Nephron progenitor cell (in vitro differentiated cells): Measurements from ENCODE around the gene YIPF5.

Experiments
- DNase-seq: peaks from one replicate; pipeline ENCODE4 v3.0.0; 2021
- H3K27ac Mint-ChIP-seq: 2 replicates; pipeline ENCODE4 v1.8.0; 2021; ENCODE audit warnings: mild to moderate bottlenecking, moderate library complexity, mixed read lengths
- H3K27me3 Mint-ChIP-seq: 2 replicates; pipeline ENCODE4 v1.8.0; 2021; ENCODE audit warnings: mild to moderate bottlenecking, low read depth, mixed read lengths; ENCODE audit not compliant: poor library complexity
- H3K36me3 Mint-ChIP-seq: 2 replicates; pipeline ENCODE4 v1.8.0; 2021; ENCODE audit warnings: low read depth, mixed read lengths
- H3K4me1 Mint-ChIP-seq: 2 replicates; pipeline ENCODE4 v1.8.0; 2021; ENCODE audit warnings: mixed read lengths
- H3K4me3 Mint-ChIP-seq: 2 replicates; pipeline ENCODE4 v1.8.0; 2021; ENCODE audit warnings: mild to moderate bottlenecking, moderate library complexity, mixed read lengths
- H3K9me3 Mint-ChIP-seq: 2 replicates; pipeline ENCODE4 v1.8.0; 2021; ENCODE audit warnings: mild to moderate bottlenecking, moderate library complexity, mixed read lengths
- TF ChIP-seq, protein P1 (sequence below): fragments of 200-600 bp; sonication (generic); IDR thresholded peaks from 2 replicates; pipeline ENCODE4 v1.5.0; 2021; ENCODE audit warnings: antibody characterized with exemption

YIPF5 gene

DNA sequence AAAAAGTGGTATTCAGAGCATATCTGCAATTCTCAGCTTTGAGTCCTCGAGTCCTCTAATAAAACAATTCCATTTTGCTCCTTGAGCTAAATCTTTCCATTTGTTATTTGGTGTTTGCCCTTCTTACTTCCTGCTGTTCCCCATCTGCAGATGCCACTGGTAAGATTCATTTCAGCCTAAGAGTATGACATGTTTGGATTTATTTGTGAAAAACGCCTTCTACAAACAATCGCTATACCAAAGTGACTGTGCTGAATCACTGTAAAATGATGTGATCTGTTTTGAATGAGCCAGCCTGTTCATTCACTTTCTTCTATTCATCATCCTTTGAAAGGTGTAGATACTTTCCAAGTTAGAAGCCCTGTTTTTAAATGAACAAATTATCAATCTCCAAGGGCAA is 27.9 kb upstream of the YIPF5 start:
- Mint-ChIP-seq H3K4me3 (no peak overlapping the region), H3K36me3 (no peaks in the 10 kb centered on the region), H3K27ac (no peak overlapping the region), H3K9me3 (no peaks in the 10 kb centered on the region), H3K27me3 (peaks cover 6% of the 10 kb centered on the region), H3K4me1 (peaks cover 9% of the 10 kb centered on the region)
- TF ChIP-seq, protein P1, sequence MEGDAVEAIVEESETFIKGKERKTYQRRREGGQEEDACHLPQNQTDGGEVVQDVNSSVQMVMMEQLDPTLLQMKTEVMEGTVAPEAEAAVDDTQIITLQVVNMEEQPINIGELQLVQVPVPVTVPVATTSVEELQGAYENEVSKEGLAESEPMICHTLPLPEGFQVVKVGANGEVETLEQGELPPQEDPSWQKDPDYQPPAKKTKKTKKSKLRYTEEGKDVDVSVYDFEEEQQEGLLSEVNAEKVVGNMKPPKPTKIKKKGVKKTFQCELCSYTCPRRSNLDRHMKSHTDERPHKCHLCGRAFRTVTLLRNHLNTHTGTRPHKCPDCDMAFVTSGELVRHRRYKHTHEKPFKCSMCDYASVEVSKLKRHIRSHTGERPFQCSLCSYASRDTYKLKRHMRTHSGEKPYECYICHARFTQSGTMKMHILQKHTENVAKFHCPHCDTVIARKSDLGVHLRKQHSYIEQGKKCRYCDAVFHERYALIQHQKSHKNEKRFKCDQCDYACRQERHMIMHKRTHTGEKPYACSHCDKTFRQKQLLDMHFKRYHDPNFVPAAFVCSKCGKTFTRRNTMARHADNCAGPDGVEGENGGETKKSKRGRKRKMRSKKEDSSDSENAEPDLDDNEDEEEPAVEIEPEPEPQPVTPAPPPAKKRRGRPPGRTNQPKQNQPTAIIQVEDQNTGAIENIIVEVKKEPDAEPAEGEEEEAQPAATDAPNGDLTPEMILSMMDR: no peak
- DNase-seq: no peak

GRCh38 chr5:144196612-144197011 is 26.2 kb upstream of the YIPF5 start:
- H3K27me3 Mint-ChIP-seq: peaks cover 3% of the 10 kb centered on the region
- TF ChIP-seq, protein P1: no peak
- no peak for DNase-seq
- no peak overlapping the region for H3K4me3 Mint-ChIP-seq
- peaks cover 9% of the 10 kb centered on the region for H3K4me1 Mint-ChIP-seq
- H3K27ac Mint-ChIP-seq: no peak overlapping the region
- no peaks in the 10 kb centered on the region for H3K9me3 Mint-ChIP-seq
- no peaks in the 10 kb centered on the region for H3K36me3 Mint-ChIP-seq

DNA sequence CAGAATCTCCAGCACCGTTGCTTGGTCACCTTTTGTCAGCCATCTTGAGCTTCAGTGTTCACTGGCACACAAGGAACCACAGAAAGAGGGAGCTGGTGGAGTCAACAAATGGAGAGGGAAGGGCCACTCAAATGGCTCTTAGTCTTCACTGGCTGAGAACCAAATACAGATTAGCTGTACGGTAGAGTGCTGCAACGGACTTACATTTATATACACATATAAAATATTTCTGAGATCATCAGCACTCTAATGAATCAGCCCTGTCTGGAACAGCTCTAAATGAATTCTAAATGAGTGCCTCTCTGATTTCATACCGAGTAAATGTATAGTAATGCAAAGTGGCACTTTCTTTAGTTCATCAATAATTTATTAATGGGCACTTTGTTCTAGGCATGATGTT is 25.0 kb upstream of the YIPF5 start:
- peaks cover 9% of the 10 kb centered on the region for H3K4me1 Mint-ChIP-seq
- no peak overlapping the region for H3K4me3 Mint-ChIP-seq
- H3K27me3 Mint-ChIP-seq: no peaks in the 10 kb centered on the region
- no peak for DNase-seq
- H3K9me3 Mint-ChIP-seq: no peaks in the 10 kb centered on the region
- H3K27ac Mint-ChIP-seq: no peak overlapping the region
- TF ChIP-seq, protein P1: no peak
- no peaks in the 10 kb centered on the region for H3K36me3 Mint-ChIP-seq

GRCh38 chr5:144194144-144194543 is 23.7 kb upstream of the YIPF5 start:
- Mint-ChIP-seq H3K36me3 (no peaks in the 10 kb centered on the region), H3K4me3 (no peak overlapping the region), H3K27me3 (no peaks in the 10 kb centered on the region), H3K27ac (no peak overlapping the region), H3K4me1 (peaks cover 13% of the 10 kb centered on the region), H3K9me3 (no peaks in the 10 kb centered on the region)
- DNase-seq: no peak
- TF ChIP-seq, protein P1: no peak

- peaks cover 7% of the 10 kb centered on the region for H3K4me1 Mint-ChIP-seq
- H3K9me3 Mint-ChIP-seq: no peaks in the 10 kb centered on the region
- no peaks in the 10 kb centered on the region for H3K36me3 Mint-ChIP-seq
- H3K27ac Mint-ChIP-seq: no peak overlapping the region
- TF ChIP-seq, protein P1: no peak
- no peak for DNase-seq
- H3K4me3 Mint-ChIP-seq: no peak overlapping the region
- H3K27me3 Mint-ChIP-seq: no peaks in the 10 kb centered on the region
Measured at GRCh38 chr5:144192661-144193060, 22.2 kb upstream of the YIPF5 start.

DNA sequence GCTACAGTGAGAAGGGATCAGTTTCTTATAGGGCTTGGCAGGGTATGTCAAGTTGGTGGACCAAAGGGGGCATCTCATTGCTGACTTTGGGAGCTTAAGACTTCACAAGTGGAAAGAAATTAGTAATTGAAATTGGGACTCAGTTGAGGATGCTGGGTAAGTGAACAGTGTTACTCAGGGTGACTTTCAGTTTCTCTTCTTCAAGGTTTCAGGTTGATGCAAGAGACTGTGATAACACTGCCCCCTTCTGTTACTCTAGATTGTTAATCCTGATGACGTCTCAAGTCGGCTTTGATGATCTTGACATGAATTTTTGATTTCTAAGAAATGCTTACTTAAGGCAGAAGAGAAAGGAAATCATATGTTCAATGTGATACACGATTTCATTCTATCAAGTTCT is 21.5 kb upstream of the YIPF5 start:
- TF ChIP-seq, protein P1: peak; percentile 25
- H3K4me3 Mint-ChIP-seq: no peak overlapping the region
- peaks cover 7% of the 10 kb centered on the region for H3K4me1 Mint-ChIP-seq
- no peak for DNase-seq
- no peaks in the 10 kb centered on the region for H3K27me3 Mint-ChIP-seq
- H3K9me3 Mint-ChIP-seq: no peaks in the 10 kb centered on the region
- no peak overlapping the region for H3K27ac Mint-ChIP-seq
- H3K36me3 Mint-ChIP-seq: no peaks in the 10 kb centered on the region
